Measurements from ENCODE around the gene HOXB1.

GRCh38 chr17:48565022-48565554, 34.3 kb upstream of the HOXB1 start:
- TF ChIP-seq POLR2A (IDR thresholded peaks at IDR 0.05) (no peak), CTCF (IDR thresholded peaks at IDR 0.05) (no peak)
